Inflammatory macrophage (primary cell): ENCODE results near the gene EHBP1L1.
A peak's percentile ranks its signal among the peaks of the same experiment; 100 is the strongest.

Experiments
- DNase-seq, 2 donors: peaks; one replicate each; pipeline ENCODE4 v3.0.0-alpha.2; 2020 to 2022

EHBP1L1 gene

GRCh38 chr11:65578134-65578533 lies 2.3 kb downstream of the EHBP1L1 start:
- no peak for DNase-seq

DNA sequence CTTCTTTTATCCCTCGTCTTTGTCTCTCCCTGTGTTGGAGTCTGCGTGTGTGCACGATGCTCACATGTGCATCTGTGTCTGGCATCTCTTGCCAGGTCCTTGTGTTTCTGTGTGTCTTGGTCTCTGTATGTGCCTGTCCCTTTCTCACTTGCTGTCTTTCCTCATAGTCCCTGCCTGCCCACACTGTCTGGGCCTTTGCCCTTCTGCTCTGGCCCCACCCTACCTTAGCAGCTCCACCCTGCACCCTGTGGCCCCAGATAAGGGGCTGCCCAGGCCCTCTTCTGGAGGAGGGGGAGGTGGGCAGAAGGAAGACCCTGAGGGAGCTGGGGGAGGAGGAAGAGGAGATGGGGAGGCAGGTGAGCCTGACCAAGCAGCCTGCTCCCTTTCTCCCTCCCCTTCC lies 2.8 kb downstream of the EHBP1L1 start:
- no peak for DNase-seq

GRCh38 chr11:65579291-65579690 lies 3.4 kb downstream of the EHBP1L1 start:
- DNase-seq: no peak

- DNase-seq: no peak
These were observed 4.3 kb downstream of the EHBP1L1 start for GRCh38 chr11:65580031-65580692.

- no peak for DNase-seq
These were observed 4.9 kb downstream of the EHBP1L1 start for GRCh38 chr11:65580756-65581155.

- no peak for DNase-seq
These were observed 6.1 kb downstream of the EHBP1L1 start for GRCh38 chr11:65581928-65582327.

- no peak for DNase-seq
These were observed 7.7 kb downstream of the EHBP1L1 start for GRCh38 chr11:65583589-65583988.

DNA sequence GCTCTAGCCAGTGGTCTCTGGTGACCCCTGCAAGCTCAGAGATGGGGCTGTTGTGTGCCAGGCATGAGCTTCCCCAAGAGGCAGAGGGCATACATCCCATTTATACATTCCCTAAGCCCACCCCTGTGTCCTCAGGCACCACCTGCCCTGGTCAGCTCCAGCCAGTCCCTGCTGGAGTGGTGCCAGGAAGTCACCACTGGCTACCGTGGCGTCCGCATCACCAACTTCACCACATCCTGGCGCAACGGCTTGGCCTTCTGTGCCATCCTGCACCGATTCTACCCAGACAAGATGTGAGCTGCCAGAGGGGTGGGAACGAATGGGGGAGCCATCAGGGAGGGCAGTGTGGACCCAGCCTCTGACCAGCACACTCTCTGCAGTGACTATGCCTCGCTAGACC lies 8.3 kb downstream of the EHBP1L1 start:
- no peak for DNase-seq

DNA sequence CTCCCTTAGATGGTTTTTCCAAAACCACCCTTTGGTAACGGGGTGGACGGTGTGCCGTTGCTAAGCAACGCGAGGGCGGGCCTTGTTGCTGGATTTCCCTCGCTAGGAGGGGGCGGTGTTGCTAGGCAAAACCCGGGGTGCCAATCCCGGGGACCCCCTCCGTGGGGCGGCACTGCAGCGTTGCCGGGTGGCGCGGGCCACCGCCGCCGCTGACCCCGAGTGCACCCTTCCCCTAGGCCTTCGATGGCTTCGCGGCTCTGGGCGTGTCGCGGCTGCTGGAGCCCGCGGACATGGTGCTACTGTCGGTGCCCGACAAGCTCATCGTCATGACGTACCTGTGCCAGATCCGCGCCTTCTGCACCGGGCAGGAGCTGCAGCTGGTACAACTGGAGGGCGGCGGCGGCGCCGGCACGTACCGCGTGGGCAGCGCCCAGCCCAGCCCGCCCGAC lies 8.9 kb downstream of the EHBP1L1 start:
- no peak for DNase-seq

- no peak for DNase-seq
These were observed 9.8 kb downstream of the EHBP1L1 start for GRCh38 chr11:65585396-65586246.

DNA sequence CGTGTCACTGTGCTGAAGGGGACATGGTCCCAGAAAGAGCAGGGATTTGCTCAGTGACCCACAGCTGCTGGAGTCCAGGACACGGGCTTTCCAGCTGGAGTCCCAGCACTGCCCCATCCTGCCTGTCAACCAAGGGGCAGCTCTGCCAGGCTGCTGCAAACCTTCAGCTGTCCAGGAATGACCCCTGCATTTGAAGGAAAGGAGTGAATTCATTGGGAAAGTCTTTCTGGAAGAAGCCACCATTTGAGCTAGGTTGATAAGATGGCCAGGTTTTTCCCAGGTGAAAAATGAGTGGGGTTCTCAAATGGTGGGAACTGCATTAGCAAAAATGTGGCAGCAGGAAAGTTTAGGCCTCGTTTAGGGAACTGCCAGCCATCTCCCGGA lies 10.4 kb downstream of the EHBP1L1 start:
- no peak for DNase-seq

- peak; percentile 43 to 54 for DNase-seq
These were observed 10.8 kb downstream of the EHBP1L1 start for GRCh38 chr11:65586676-65587075.

DNA sequence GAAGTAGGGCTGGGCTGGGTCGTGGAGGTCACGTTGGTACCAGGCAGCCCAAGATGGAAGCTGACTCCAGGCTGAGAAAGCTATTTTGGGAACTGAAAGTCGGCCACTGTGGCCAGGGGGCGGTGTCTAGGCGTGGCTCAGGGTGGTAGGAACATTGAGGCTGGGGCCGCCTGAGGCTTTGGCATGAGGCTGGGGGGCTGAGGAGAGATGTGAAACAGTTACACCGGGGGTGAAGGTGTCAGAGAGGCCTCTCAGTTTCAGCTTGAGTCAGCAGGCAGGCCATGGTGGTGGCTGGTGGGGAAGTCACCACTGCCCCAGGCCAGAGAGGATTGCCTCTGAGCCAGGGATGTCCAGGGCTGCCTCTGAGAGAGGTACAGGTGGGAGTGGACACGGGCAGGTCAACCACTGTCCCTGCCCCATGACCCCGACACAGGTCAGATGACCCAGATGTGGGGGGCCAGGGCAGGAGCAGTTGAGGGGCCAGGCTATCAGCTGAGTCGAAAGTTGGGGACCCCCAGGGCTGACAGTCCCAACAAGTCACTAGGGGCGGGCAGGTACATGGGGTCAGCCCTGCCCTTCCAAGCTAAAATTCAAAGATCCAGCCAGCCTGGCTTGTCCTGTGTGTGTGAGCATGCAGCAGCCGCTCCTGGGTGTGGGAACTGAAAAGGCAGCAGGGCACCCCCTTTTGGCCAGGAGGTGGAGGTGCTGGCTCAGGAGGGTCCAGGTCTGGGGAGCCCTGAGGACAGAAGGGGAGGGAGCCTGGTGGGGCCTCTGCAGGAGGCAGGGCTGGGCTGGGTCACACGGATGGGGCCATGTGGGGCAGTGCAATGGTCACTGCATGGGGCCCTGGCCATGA lies 12.6 kb downstream of the EHBP1L1 start:
- DNase-seq: peak; percentile 71 to 77

- no peak for DNase-seq
These were observed 13.8 kb downstream of the EHBP1L1 start for GRCh38 chr11:65589444-65590239.

- no peak for DNase-seq
These were observed 14.4 kb downstream of the EHBP1L1 start for GRCh38 chr11:65590240-65590738.

GRCh38 chr11:65591939-65592857 lies 16.3 kb downstream of the EHBP1L1 start:
- no peak for DNase-seq

DNA sequence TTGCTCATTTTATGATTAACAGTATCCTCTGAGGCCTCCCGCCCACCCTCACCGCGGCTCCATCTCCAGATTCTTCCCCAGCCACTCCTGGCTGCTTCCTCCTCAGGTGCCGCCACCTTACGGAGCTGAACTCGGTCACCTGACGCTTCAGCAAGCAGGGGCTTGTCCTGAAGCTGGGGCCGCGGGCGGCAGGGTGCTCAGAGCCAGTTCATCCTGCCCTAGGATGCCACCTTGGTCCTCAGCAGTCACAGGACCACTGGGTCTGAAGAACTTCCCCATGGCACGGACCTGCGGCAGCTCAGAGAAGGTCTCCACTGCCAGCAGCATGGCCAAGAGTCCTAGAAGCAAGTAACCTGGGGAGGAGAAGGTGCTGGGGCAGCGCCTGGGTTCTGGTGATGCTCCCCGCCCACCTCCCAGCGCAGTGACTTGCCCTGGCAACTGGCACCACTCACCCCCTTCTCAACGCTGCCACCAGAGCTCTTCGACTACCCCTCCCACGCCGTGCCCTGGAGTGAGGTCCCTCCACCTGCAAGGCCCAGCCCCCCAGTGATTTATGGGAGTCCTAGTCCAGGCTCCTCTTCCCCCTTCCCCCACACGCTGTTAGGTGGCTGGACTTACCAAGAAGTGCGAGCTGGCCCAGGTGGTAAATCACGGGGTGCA lies 17.1 kb downstream of the EHBP1L1 start:
- DNase-seq: no peak

DNA sequence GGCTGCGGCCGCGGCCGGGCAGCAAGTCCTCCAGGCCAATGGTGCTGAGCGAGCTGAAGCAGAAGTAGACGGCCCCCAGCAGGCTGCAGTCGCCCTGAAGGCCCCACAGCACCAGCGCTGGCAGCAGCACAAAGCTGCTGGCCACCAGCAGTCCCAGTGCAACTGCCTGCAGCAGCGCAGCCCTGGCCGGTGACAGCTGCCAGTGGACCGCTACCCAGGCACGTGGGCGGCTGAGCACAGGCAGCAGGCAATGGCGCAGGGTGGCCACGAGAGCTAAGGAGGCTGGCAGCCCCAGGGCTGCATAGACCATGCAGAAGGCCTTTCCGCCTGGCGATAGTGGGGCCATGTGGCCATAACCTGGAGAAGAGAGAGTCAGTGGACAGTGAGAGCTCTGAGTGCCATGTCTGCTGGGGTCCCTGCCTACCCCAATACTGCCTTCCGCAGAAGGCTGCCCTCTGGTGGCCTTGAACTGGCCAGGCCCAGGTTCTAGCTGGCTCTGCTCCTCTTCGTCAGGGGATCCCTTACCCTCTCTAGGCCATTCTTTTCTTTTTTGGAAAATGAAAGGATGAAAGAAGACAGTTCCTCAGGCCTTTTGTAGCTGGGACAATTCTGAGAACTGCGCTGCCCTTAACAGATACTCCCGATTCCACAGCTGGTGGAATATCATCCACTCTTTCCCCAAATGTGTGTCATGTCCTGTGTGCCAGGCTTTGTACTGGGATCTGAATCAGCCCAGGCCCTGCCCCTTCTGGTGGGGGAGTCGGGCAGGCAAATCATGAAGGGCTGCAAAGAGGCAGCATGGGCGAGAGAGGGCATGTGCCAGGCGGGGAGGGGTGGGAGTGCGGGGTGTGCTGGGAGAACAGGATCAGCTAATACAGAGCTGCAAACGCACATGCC lies 17.9 kb downstream of the EHBP1L1 start:
- peak; percentile 48 to 53 for DNase-seq

DNA sequence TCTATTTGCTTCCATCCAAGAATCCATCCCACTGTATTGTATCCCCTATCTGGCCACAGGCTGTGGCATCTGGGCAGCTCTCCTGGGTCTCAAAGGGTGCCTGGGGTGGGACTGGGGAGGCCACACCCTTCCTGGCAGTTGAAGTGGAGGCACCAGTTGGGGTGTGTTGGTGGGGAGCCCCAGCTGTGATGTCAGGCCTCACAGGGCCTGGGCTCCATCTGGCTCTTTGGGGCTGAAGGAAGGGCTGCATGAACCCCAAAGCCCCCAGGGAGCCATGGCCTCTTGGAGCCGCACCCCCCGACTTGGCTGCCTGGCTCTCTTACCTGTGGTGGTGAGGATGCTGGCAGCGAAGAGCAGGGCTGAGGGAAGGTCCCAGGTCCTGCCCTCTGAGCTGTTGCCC lies 19.3 kb downstream of the EHBP1L1 start:
- DNase-seq: no peak
